ENCODE data around the gene S100A11. TPM values are rescaled to one million over a fixed set of nuclear protein-coding genes. Genes with fewer than 3 reads are reported as not detected.
A peak's percentile ranks its signal among the peaks of the same experiment; 100 is the strongest.

Gene S100A11
- total RNA-seq, 1 donor from 2014 or later = 4.4 TPM

DNA sequence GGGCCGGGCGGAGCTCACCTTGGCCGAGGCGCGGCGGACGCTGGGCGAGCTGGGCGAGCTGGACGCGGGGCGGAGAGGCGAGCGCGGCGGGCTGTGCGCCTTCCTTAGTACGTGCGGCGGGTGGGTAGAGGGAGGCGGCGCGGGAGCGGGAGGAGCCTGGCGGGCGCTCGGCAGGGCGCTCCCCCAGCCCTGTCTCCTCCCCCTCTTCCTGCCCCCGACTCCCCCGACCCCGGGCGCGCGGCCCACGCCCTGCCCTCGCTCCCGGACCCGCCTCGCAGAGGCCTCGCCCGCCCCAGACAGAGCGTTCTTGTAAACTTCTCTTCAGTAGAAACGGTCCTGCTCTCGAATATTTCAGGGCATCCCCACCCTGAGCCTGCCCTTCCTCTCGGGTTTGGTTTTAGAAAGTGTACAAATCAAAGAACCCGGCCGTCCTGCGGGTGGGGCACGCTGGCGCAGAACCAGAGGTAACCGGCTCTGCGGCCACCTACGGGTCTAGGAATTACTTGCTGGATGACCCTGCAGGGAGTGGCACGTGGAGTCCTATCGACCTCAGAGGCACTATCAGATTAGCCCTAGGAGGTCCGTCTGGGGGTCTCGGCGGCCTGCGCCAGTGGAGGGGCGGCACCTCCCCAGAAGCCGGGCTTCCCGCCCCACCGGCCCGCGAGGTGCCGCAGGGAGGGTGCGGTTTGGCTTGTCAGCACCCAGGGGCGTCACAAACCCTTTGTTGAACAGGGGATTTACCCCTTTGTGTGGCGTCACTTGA lies 42.9 kb downstream of the S100A11 start, which contains the start of gene S100A10:
S100A10 (minus strand) TSS at position 126 of the 763 bp plus-strand sequence. CDS start 7,629 bp downstream, outside the sequence.
- Mint-ChIP-seq H3K4me1 (peaks cover 22% of the 10 kb centered on the region), H3K27ac (no peak within 1 kb of the TSS), H3K27me3 (ENCODE audit: insufficient read depth, low read depth) (peaks cover 40% of the 10 kb centered on the region), H3K4me3 (peak within 1 kb of the TSS; percentile 87), H3K36me3 (no peaks in the 10 kb centered on the region), H3K9me3 (no peaks in the 10 kb centered on the region)
- Histone ChIP-seq H3K27me3 (peaks cover 96% of the 10 kb centered on the region), H2AFZ (replicated peaks) (peak within 1 kb of the TSS; percentile 81), H3K9me3 (ENCODE audit: low read depth) (no peaks in the 10 kb centered on the region), H3K4me3 (peak within 1 kb of the TSS; percentile 59), H4K20me1 (ENCODE audit: low read depth) (peaks cover 38% of the 10 kb centered on the region), H3K4me1 (peaks cover 12% of the 10 kb centered on the region), H3K4me2 (peak within 1 kb of the TSS; percentile 89), H3K79me2 (ENCODE audit: low read depth) (no peaks in the 10 kb centered on the region), H3K9ac (no peak within 1 kb of the TSS), H3K36me3 (no peaks in the 10 kb centered on the region), H3K27ac (no peak within 1 kb of the TSS), H3F3A (ENCODE audit: low read depth) (peaks cover 38% of the 10 kb centered on the region)
- DNase-seq (ENCODE audit: low spot score) = peak; percentile 75
- peak; percentile 46 for TF ChIP-seq EZH2phosphoT487 (IDR thresholded peaks at IDR 0.05)
- TF ChIP-seq EZH2 (IDR thresholded peaks at IDR 0.05) = peak; percentile 49
- TF ChIP-seq, protein P1, sequence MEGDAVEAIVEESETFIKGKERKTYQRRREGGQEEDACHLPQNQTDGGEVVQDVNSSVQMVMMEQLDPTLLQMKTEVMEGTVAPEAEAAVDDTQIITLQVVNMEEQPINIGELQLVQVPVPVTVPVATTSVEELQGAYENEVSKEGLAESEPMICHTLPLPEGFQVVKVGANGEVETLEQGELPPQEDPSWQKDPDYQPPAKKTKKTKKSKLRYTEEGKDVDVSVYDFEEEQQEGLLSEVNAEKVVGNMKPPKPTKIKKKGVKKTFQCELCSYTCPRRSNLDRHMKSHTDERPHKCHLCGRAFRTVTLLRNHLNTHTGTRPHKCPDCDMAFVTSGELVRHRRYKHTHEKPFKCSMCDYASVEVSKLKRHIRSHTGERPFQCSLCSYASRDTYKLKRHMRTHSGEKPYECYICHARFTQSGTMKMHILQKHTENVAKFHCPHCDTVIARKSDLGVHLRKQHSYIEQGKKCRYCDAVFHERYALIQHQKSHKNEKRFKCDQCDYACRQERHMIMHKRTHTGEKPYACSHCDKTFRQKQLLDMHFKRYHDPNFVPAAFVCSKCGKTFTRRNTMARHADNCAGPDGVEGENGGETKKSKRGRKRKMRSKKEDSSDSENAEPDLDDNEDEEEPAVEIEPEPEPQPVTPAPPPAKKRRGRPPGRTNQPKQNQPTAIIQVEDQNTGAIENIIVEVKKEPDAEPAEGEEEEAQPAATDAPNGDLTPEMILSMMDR (IDR thresholded peaks at IDR 0.05) = peak; percentile 4

DNA sequence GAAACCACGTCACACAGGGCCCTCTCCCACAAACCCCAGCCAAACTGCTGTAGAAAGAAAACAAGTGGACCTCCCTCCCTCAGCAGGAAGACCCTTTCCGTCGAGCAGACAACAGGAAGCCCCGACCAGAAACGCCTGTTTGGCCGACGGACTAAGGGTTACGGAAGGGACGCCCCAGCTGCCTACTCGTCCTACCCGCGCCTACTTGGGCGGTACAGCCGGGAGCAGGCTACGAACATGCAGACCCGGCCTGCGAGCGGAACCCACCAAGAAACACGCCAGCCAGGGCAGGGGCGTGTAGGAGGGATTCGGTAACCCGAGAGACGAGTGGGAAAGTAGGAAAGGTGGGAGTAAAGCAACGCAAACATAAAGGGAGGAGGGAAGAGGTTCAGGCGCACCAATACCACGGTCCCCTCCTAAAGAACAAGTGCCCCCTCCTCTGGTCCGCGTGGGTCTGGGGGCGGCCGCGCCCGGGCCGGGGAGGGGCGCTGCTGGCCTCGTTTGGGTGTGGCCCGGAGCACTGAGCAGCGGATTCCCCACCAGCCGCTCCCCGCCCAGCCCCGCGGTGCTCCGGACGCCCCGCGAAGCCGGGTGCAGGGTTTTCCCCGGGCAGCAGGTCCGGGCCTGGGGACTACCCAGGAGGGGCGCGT lies 43.6 kb downstream of the S100A11 start:
- Mint-ChIP-seq H3K4me1 (peaks cover 26% of the 10 kb centered on the region), H3K27ac (no peak overlapping the region), H3K27me3 (ENCODE audit: insufficient read depth, low read depth) (peaks cover 42% of the 10 kb centered on the region), H3K36me3 (no peaks in the 10 kb centered on the region), H3K4me3 (peak overlapping the region; percentile 85), H3K9me3 (no peaks in the 10 kb centered on the region)
- H4K20me1 ChIP-seq (ENCODE audit: low read depth) = peaks cover 38% of the 10 kb centered on the region
- H3K36me3 ChIP-seq = no peaks in the 10 kb centered on the region
- H3K79me2 ChIP-seq (ENCODE audit: low read depth) = no peaks in the 10 kb centered on the region
- H3K4me2 ChIP-seq = peak overlapping the region; percentile 89
- peak overlapping the region; percentile 81 for H2AFZ ChIP-seq (replicated peaks)
- peaks cover 96% of the 10 kb centered on the region for H3K27me3 ChIP-seq
- H3K9me3 ChIP-seq (ENCODE audit: low read depth) = no peaks in the 10 kb centered on the region
- H3K4me1 ChIP-seq = peaks cover 12% of the 10 kb centered on the region
- H3F3A ChIP-seq (ENCODE audit: low read depth) = peaks cover 38% of the 10 kb centered on the region
- H3K27ac ChIP-seq = no peak overlapping the region
- TF ChIP-seq EZH2 (IDR thresholded peaks at IDR 0.05) = peak; percentile 95
- TF ChIP-seq, protein P1 (IDR thresholded peaks at IDR 0.05) = no peak
- peak; percentile 78 for TF ChIP-seq EZH2phosphoT487 (IDR thresholded peaks at IDR 0.05)
- peak overlapping the region; percentile 59 for H3K4me3 ChIP-seq
- no peak overlapping the region for H3K9ac ChIP-seq
- DNase-seq (ENCODE audit: low spot score) = peak; percentile 38

DNA sequence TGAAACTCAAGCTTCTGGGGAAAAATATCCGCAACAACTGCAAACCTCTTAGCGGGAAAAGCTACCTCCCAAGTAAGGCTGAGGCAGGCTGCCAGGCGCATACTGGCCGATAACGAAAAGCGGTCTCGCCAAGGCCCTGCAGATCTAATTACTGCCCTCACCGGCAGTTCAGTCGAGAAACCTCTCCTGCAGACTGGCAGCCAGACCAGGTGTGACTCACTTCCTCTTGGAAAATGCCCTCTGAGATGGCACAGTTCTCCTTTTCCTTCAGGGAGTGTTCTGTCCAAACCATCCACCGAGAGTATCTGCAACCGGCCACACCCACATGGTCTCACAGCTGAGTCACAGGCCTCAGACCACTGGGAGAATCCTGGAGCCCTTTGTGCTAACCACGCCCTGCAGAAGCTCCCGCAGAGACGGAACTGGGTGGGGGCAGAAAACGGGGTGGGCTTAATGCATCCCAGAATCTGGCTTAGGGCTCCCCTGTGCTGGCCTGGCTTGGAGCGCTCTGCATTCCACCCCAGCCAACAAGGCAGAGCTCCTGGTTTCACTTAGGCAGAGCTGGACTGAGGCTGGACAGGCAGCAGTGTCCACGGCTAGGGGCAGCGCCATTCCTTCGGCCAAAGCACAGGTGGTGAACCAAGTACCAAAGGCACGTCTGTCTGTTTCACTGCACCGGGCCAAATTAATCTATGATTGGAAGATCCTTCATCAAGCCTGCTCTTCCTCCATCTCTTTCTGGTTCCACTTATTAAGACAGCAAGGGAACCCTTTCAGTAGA lies 44.3 kb downstream of the S100A11 start:
- H3K27me3 ChIP-seq = peaks cover 91% of the 10 kb centered on the region
- H3K27ac ChIP-seq = no peak overlapping the region
- no peak overlapping the region for H2AFZ ChIP-seq (replicated peaks)
- no peaks in the 10 kb centered on the region for H3K79me2 ChIP-seq (ENCODE audit: low read depth)
- H3K4me3 ChIP-seq = peak overlapping the region; percentile 59
- peak; percentile 3 for TF ChIP-seq EZH2phosphoT487 (IDR thresholded peaks at IDR 0.05)
- TF ChIP-seq, protein P1 (IDR thresholded peaks at IDR 0.05) = no peak
- no peak overlapping the region for H3K9ac ChIP-seq
- H3K36me3 ChIP-seq = no peaks in the 10 kb centered on the region
- H3K4me1 ChIP-seq = peaks cover 12% of the 10 kb centered on the region
- H3K36me3 Mint-ChIP-seq = no peaks in the 10 kb centered on the region
- H3K4me1 Mint-ChIP-seq = peaks cover 26% of the 10 kb centered on the region
- H3F3A ChIP-seq (ENCODE audit: low read depth) = peaks cover 38% of the 10 kb centered on the region
- peaks cover 42% of the 10 kb centered on the region for H3K27me3 Mint-ChIP-seq (ENCODE audit: insufficient read depth, low read depth)
- H4K20me1 ChIP-seq (ENCODE audit: low read depth) = peaks cover 38% of the 10 kb centered on the region
- H3K9me3 Mint-ChIP-seq = no peaks in the 10 kb centered on the region
- DNase-seq (ENCODE audit: low spot score) = peak; percentile 56
- no peak overlapping the region for H3K27ac Mint-ChIP-seq
- peak overlapping the region; percentile 89 for H3K4me2 ChIP-seq
- no peaks in the 10 kb centered on the region for H3K9me3 ChIP-seq (ENCODE audit: low read depth)
- peak overlapping the region; percentile 85 for H3K4me3 Mint-ChIP-seq
